Fibroblast of lung (primary cell): ENCODE data around the gene LRRC57. TPM values are rescaled to one million over a fixed set of nuclear protein-coding genes. Genes with fewer than 3 reads are reported as not detected.
A peak's percentile ranks its signal among the peaks of the same experiment; 100 is the strongest.

Experiments
- DNase-seq, 2 donors: peaks; one replicate each; pipeline versions ENCODE4 v3.0.0 to v3.0.0-alpha.2; 2010; ENCODE audit warnings: low read depth in 2 of 2
- H2AFZ ChIP-seq: 2 replicates; pipeline ENCODE4 v1.5.1; 2012; ENCODE audit warnings: low read length, control low read depth, inconsistent platforms
- H3K27ac ChIP-seq: 2 replicates; pipeline ENCODE4 v1.5.1; 2011; ENCODE audit warnings: low read length, control low read depth; ENCODE audit not compliant: insufficient read depth
- H3K27me3 ChIP-seq: 2 replicates; pipeline ENCODE4 v1.5.1; 2011; ENCODE audit warnings: mild to moderate bottlenecking, low read length; ENCODE audit not compliant: control insufficient read depth, insufficient read depth
- H3K36me3 ChIP-seq: 2 replicates; pipeline ENCODE4 v1.5.1; 2011; ENCODE audit warnings: low read length; ENCODE audit not compliant: control insufficient read depth, insufficient read depth
- H3K4me1 ChIP-seq: 2 replicates; pipeline ENCODE4 v1.5.1; 2011; ENCODE audit warnings: low read length; ENCODE audit not compliant: control insufficient read depth, insufficient read depth; ENCODE audit errors: extremely low read depth
- H3K4me2 ChIP-seq: 2 replicates; pipeline ENCODE4 v1.5.1; 2011; ENCODE audit warnings: low read length, control low read depth; ENCODE audit not compliant: insufficient read depth; ENCODE audit errors: extremely low read depth
- H3K4me3 ChIP-seq, 4 experiments: fragments of 200-600 bp in 1 of 4; sonication (generic) in 1 of 4; replicated peaks in 1 of 4; 2 replicates each; pipeline ENCODE4 v1.5.1; 2011 to 2016; ENCODE audit warnings: low read length in 4 of 4, low read depth in 3 of 4, mild to moderate bottlenecking in 3 of 4, control low read depth in 2 of 4, inconsistent platforms in 1 of 4, mixed read lengths in 1 of 4; ENCODE audit not compliant: insufficient read depth in 1 of 4; ENCODE audit errors: control extremely low read depth in 1 of 4
- H3K79me2 ChIP-seq: 2 replicates; pipeline ENCODE4 v1.5.1; 2012; ENCODE audit warnings: mild to moderate bottlenecking, low read length, inconsistent platforms; ENCODE audit not compliant: control insufficient read depth, insufficient read depth
- H3K9ac ChIP-seq: 2 replicates; pipeline ENCODE4 v1.5.1; 2011; ENCODE audit warnings: mild to moderate bottlenecking, low read length, control low read depth; ENCODE audit not compliant: insufficient read depth
- H3K9me3 ChIP-seq: 2 replicates; pipeline ENCODE4 v1.5.1; 2012; ENCODE audit warnings: low read depth, low read length; ENCODE audit not compliant: control insufficient read depth, insufficient read depth
- H4K20me1 ChIP-seq: 2 replicates; pipeline ENCODE4 v1.5.1; 2011; ENCODE audit warnings: low read length; ENCODE audit not compliant: control insufficient read depth, insufficient read depth; ENCODE audit errors: extremely low read depth
- EZH2 ChIP-seq: IDR thresholded peaks from 2 replicates; pipeline ENCODE4 v1.5.1; 2012; ENCODE audit warnings: low read length, control low read depth, mild to moderate bottlenecking; ENCODE audit errors: missing control alignments
- polyA plus RNA-seq, 2 donors: library from polyadenylated mRNA; depleted of rRNA in 1 of 2; stranded (reverse) in 1 of 2; unstranded in 1 of 2; fragments of >200 nt; gene quantifications; 2 replicates each; pipeline ENCODE4 v1.2.1, GENCODE V29; 2011 to 2012; ENCODE audit warnings: missing spikeins in 1 of 2
- total RNA-seq: library from RNA; depleted of rRNA; stranded (reverse); fragments of >200 nt; gene quantifications from 2 replicates; pipeline ENCODE4 v1.2.1, GENCODE V29; 2014
- TF ChIP-seq, protein P1 (sequence below), 2 donors: IDR thresholded peaks in 1 of 2; conservative IDR thresholded peaks in 1 of 2; 1 replicate in 1 of 2; 2 replicates in 1 of 2; pipeline ENCODE4 v1.5.1; 2011 to 2012; ENCODE audit warnings: low read length in 2 of 2, control low read depth in 1 of 2, inconsistent platforms in 1 of 2, low read depth in 1 of 2, mild to moderate bottlenecking in 1 of 2

The LRRC57 gene
- total and polyA plus RNA-seq, 2 donors (not counting 1 experiment from before 2014, with no cell fraction given), result 13.9 to 19.3 TPM

DNA sequence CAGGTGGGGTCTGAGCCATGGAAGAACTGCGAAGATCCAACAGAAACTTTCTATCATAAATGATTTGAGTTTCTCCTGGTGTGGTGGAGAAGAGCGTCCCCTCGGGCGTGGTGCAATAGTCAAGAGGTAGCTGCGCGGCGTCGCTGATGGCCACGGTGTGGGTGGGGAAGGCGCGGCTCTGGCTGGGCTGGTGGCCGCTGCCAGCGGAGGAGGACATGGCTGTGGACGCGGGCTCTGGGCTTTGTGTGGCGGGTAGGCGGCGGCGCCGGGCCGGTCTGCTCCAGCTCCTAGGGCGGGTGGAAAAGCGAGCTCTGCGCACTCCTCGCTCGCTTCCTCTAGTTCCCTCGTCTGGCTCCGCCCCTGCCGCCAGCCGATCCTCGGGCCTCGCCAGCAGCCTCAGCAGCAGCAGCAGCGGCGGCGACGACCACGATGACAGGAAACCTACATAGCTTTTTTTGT is 32.7 kb upstream of the LRRC57 start:
- Histone ChIP-seq H3K4me2 (peak overlapping the region; percentile 91), H3K79me2 (no peaks in the 10 kb centered on the region), H3K27me3 (no peaks in the 10 kb centered on the region), H3K4me3 (peak overlapping the region; percentile 45 to 59 (median 52)), H3K27ac (peak overlapping the region; percentile 8), H3K4me1 (peaks cover 11% of the 10 kb centered on the region), H3K36me3 (peaks cover 3% of the 10 kb centered on the region), H3K9ac (peak overlapping the region; percentile 47), H3K9me3 (no peaks in the 10 kb centered on the region), H2AFZ (peak overlapping the region; percentile 78), H4K20me1 (no peaks in the 10 kb centered on the region)
- TF ChIP-seq, protein P1, sequence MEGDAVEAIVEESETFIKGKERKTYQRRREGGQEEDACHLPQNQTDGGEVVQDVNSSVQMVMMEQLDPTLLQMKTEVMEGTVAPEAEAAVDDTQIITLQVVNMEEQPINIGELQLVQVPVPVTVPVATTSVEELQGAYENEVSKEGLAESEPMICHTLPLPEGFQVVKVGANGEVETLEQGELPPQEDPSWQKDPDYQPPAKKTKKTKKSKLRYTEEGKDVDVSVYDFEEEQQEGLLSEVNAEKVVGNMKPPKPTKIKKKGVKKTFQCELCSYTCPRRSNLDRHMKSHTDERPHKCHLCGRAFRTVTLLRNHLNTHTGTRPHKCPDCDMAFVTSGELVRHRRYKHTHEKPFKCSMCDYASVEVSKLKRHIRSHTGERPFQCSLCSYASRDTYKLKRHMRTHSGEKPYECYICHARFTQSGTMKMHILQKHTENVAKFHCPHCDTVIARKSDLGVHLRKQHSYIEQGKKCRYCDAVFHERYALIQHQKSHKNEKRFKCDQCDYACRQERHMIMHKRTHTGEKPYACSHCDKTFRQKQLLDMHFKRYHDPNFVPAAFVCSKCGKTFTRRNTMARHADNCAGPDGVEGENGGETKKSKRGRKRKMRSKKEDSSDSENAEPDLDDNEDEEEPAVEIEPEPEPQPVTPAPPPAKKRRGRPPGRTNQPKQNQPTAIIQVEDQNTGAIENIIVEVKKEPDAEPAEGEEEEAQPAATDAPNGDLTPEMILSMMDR (conservative IDR thresholded peaks at IDR 0.05 in 1 of 2, IDR thresholded peaks at IDR 0.05 in 1 of 2; ENCODE audit: low read depth in 1 of 2, low read length in 2 of 2), result no peak
- no peak for TF ChIP-seq EZH2
- peak; percentile 61 to 73 for DNase-seq

DNA sequence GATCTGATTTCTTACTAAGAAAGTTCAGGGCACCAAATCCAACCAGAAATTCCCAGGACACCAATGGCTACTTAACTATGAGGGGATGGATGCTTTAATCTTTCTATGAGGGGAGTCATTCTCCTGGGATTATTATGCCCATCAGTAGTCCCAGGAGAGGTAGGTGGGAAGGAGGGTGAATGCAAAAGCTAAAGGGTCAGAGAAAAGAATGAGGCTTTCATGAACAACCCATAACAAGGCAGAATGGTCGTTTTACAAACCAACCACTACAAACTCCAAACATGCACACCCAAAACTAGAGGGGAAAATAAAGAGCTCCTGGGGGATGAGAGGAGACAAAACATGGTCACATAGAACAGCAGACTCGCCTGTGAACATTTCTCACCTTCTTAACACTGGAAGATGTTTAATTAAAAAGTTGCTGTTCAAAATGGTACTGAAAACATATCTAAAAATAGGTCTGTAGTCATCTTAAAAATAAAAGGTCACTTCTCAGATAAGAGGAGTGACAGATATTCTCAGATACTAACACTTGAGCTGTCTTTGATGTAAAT is 30.5 kb upstream of the LRRC57 start:
- Histone ChIP-seq H3K9me3 (no peaks in the 10 kb centered on the region), H4K20me1 (no peaks in the 10 kb centered on the region)

DNA sequence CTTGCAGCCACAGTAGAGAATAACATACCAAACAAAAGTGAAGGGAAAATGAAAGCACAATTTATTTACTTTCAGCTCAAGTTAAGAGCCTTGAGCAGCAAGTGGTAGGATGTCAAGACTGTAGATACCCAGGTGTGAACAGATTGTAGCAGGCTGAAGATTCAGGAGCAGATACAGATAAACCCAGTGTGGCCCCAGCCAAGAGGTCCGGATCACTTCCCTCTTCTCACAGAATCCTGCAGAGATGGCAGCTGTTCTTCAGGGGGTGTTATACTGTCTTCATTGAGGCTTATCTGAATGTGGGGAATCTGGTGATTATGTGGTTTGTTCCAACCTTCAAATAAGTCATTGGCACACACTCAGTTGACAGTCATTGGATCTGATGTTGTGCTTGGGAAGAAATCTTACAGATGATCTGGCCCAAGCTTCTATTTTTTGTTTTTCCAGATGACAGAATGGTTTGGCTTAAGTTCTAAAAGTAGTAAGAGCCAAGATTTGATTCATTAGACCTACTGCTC is 29.0 kb upstream of the LRRC57 start:
- Histone ChIP-seq H3K9me3 (no peaks in the 10 kb centered on the region), H3K27me3 (no peaks in the 10 kb centered on the region), H3K27ac (no peak overlapping the region), H4K20me1 (no peaks in the 10 kb centered on the region), H3K79me2 (peaks cover 1% of the 10 kb centered on the region), H3K4me3 (peak overlapping the region in 3 of 4 experiments; percentile 2 to 49 (median 25)), H3K36me3 (no peaks in the 10 kb centered on the region), H3K4me2 (peak overlapping the region; percentile 89), H3K9ac (no peak overlapping the region), H2AFZ (no peak overlapping the region), H3K4me1 (peaks cover 13% of the 10 kb centered on the region)
- TF ChIP-seq, protein P1 (conservative IDR thresholded peaks at IDR 0.05 in 1 of 2, IDR thresholded peaks at IDR 0.05 in 1 of 2; ENCODE audit: low read depth in 1 of 2, low read length in 2 of 2), result no peak
- no peak for TF ChIP-seq EZH2
- DNase-seq, result peak; percentile 91

More for the DNA sequence above, 30.5 kb upstream of the LRRC57 start:
- Histone ChIP-seq H3K4me2 (no peak overlapping the region), H3K36me3 (no peaks in the 10 kb centered on the region), H2AFZ (no peak overlapping the region), H3K4me3 (no peak overlapping the region), H3K4me1 (peaks cover 13% of the 10 kb centered on the region), H3K9ac (no peak overlapping the region), H3K27me3 (no peaks in the 10 kb centered on the region), H3K27ac (no peak overlapping the region), H3K79me2 (peaks cover 1% of the 10 kb centered on the region)
- TF ChIP-seq, protein P1 (conservative IDR thresholded peaks at IDR 0.05 in 1 of 2, IDR thresholded peaks at IDR 0.05 in 1 of 2; ENCODE audit: low read depth in 1 of 2, low read length in 2 of 2), result no peak
- TF ChIP-seq EZH2, result no peak
- no peak for DNase-seq
